IMR-90 (cell line): ENCODE measurements around the gene CDK2AP2. TPM values are rescaled to one million over a fixed set of nuclear protein-coding genes. Genes with fewer than 3 reads are reported as not detected.

Experiments used
- ATAC-seq: fragments of 200-7000 bp; cut with Tn5 transposase; 2 replicates; pipeline ENCODE4 v1.9.1; 2020; ENCODE audit warnings: low read depth, mild to moderate bottlenecking, moderate library complexity
- BruUV-seq: library from RNA; stranded (reverse); fragments of 400-500 nt; replicated peaks from 2 replicates; lab custom pipeline; 2021; lab: Mats Ljungman, UMichigan
- CTCF ChIA-PET: fragments of 300-600 bp; formaldehyde crosslinking; extraction: SDS; loops from one replicate; lab custom pipeline; 2021; ENCODE audit warnings: antibody characterized with exemption; lab: Yijun Ruan, JAX
- POLR2A ChIA-PET: fragments of 300-600 bp; sonication (Branson Sonifier 250); formaldehyde crosslinking; loops from one replicate; lab custom pipeline; 2022; ENCODE audit warnings: antibody characterized with exemption; ENCODE audit not compliant: unreplicated experiment; lab: Charles Lee
- DNase-seq: peaks from one replicate; pipeline ENCODE4 v3.0.0; 2013
- H2AFZ ChIP-seq: replicated peaks from 2 replicates; pipeline ENCODE3; 2013; ENCODE audit warnings: low read length, mild to moderate bottlenecking; ENCODE audit not compliant: poor library complexity
- H2AK5ac ChIP-seq: 2 replicates; pipeline ENCODE4 v1.6.1; 2013; ENCODE audit warnings: low read depth, low read length, inconsistent platforms
- H2AK9ac ChIP-seq: replicated peaks from 2 replicates; pipeline ENCODE3; 2013; ENCODE audit warnings: mild to moderate bottlenecking, low read depth, low read length, moderate library complexity; ENCODE audit not compliant: poor library complexity
- H2BK120ac ChIP-seq: 2 replicates; pipeline ENCODE4 v1.6.1; 2013; ENCODE audit warnings: low read depth, low read length, inconsistent platforms
- H2BK15ac ChIP-seq: 3 replicates; pipeline ENCODE4 v1.6.1; 2013; ENCODE audit warnings: low read depth, low read length, inconsistent platforms
- H2BK20ac ChIP-seq: 2 replicates; pipeline ENCODE4 v1.6.1; 2013; ENCODE audit warnings: low read depth, mild to moderate bottlenecking, inconsistent platforms, low read length, moderate library complexity
- H2BK5ac ChIP-seq: 2 replicates; pipeline ENCODE4 v1.6.1; 2013; ENCODE audit warnings: mild to moderate bottlenecking, low read depth, low read length, inconsistent platforms; ENCODE audit not compliant: poor library complexity, severe bottlenecking
- H3K14ac ChIP-seq: replicated peaks from 2 replicates; pipeline ENCODE4 v1.6.1; 2013; ENCODE audit warnings: low read depth, low read length, inconsistent platforms
- H3K18ac ChIP-seq: 2 replicates; pipeline ENCODE4 v1.6.1; 2013; ENCODE audit warnings: low read depth, low read length, control low read depth
- H3K23ac ChIP-seq: 2 replicates; pipeline ENCODE4 v1.6.1; 2013; ENCODE audit warnings: low read depth, low read length, inconsistent platforms
- H3K27ac ChIP-seq: 2 replicates; pipeline ENCODE4 v1.5.1; 2013; ENCODE audit warnings: mild to moderate bottlenecking, control low read depth, low read length; ENCODE audit not compliant: insufficient read depth
- H3K27me3 ChIP-seq: 2 replicates; pipeline ENCODE4 v1.6.1; 2013; ENCODE audit warnings: low read length; ENCODE audit not compliant: control insufficient read depth, insufficient read depth
- H3K36me3 ChIP-seq: 2 replicates; pipeline ENCODE4 v1.6.1; 2013; ENCODE audit warnings: low read length, mixed read lengths; ENCODE audit not compliant: control insufficient read depth, insufficient read depth
- H3K4ac ChIP-seq: 2 replicates; pipeline ENCODE4 v1.6.1; 2013; ENCODE audit warnings: low read depth, low read length, inconsistent platforms
- H3K4me1 ChIP-seq: 2 replicates; pipeline ENCODE4 v1.6.1; 2013; ENCODE audit warnings: low read length, mixed read lengths; ENCODE audit not compliant: control insufficient read depth, insufficient read depth
- H3K4me2 ChIP-seq: 2 replicates; pipeline ENCODE4 v1.6.1; 2013; ENCODE audit warnings: low read depth, mild to moderate bottlenecking, control low read depth, low read length, moderate library complexity
- H3K4me3 ChIP-seq: 2 replicates; pipeline ENCODE4 v1.5.1; 2013; ENCODE audit warnings: low read depth, mild to moderate bottlenecking, control low read depth, low read length, moderate library complexity; ENCODE audit not compliant: insufficient read depth
- H3K56ac ChIP-seq: 2 replicates; pipeline ENCODE4 v1.6.1; 2013; ENCODE audit warnings: low read length, inconsistent platforms; ENCODE audit not compliant: insufficient read depth; ENCODE audit errors: extremely low read depth
- H3K79me1 ChIP-seq, 2 experiments: 2 replicates each; pipeline ENCODE4 v1.6.1; 2013; ENCODE audit warnings: low read length in 2 of 2, inconsistent platforms in 1 of 2, low read depth in 1 of 2
- H3K9ac ChIP-seq: 2 replicates; pipeline ENCODE4 v1.6.1; 2013; ENCODE audit warnings: low read depth, low read length, control low read depth
- H3K9me1 ChIP-seq: 2 replicates; pipeline ENCODE4 v1.6.1; 2013; ENCODE audit warnings: low read length, inconsistent platforms; ENCODE audit not compliant: insufficient read depth
- H3K9me3 ChIP-seq: 2 replicates; pipeline ENCODE4 v1.6.1; 2013; ENCODE audit warnings: low read length; ENCODE audit not compliant: control insufficient read depth, insufficient read depth
- H4K20me1 ChIP-seq: 2 replicates; pipeline ENCODE4 v1.6.1; 2013; ENCODE audit warnings: low read length, inconsistent platforms; ENCODE audit not compliant: insufficient read depth
- H4K5ac ChIP-seq: 2 replicates; pipeline ENCODE4 v1.6.1; 2013; ENCODE audit warnings: mild to moderate bottlenecking, low read depth, low read length, control low read depth
- H4K8ac ChIP-seq, 2 experiments: 2 replicates each; pipeline ENCODE4 v1.6.1; 2013; ENCODE audit warnings: low read depth in 2 of 2, low read length in 2 of 2, control low read depth in 1 of 2, inconsistent platforms in 1 of 2
- H4K91ac ChIP-seq: 2 replicates; pipeline ENCODE4 v1.6.1; 2013; ENCODE audit warnings: low read depth, low read length, inconsistent platforms; ENCODE audit not compliant: insufficient read depth
- BHLHE40 ChIP-seq: fragments of 150-350 bp; IDR thresholded peaks from 2 replicates; pipeline ENCODE4 v1.6.1; 2016; ENCODE audit warnings: mild to moderate bottlenecking, low read depth, low read length
- MAFK ChIP-seq: IDR thresholded peaks from 2 replicates; pipeline ENCODE4 v1.6.1; 2012; ENCODE audit warnings: low read depth, low read length, improper control_type of control experiment
- NFE2L2 ChIP-seq: fragments of 150-350 bp; IDR thresholded peaks from 2 replicates; pipeline ENCODE4 v1.6.1; 2016; ENCODE audit warnings: low read depth, mild to moderate bottlenecking, low read length
- POLR2A ChIP-seq: IDR thresholded peaks from 2 replicates; pipeline ENCODE4 v1.6.1; 2012; ENCODE audit warnings: mild to moderate bottlenecking, low read depth, low read length
- RAD21 ChIP-seq: IDR thresholded peaks from 2 replicates; pipeline ENCODE4 v1.6.1; 2012; ENCODE audit warnings: low read length, improper control_type of control experiment
- RFX5 ChIP-seq: IDR thresholded peaks from 2 replicates; pipeline ENCODE4 v1.8.0; 2012; ENCODE audit warnings: low read depth, mild to moderate bottlenecking, low read length, moderate library complexity
- WGBS, 2 experiments: methylation state at CpG; one replicate each; pipeline versions ENCODE4 v1.1.5 to v1.1.7; 2013; ENCODE audit warnings: missing lambda C conversion rate in 2 of 2; ENCODE audit not compliant: insufficient read length in 1 of 2; ENCODE audit errors: extremely low coverage in 2 of 2; 5-methylcytosine and 5-hydroxymethylcytosine counted together
- dilution Hi-C: fragments of 300-500 bp; cut with HindIII; formaldehyde crosslinking; loops from one replicate; pipeline ENCODE4 v1.14.3; 2018; ENCODE audit warnings: low sequenced_read_pairs; ENCODE audit not compliant: unreplicated experiment
- in situ Hi-C: fragments of 300-500 bp; cut with MboI; formaldehyde crosslinking; loops from 3 replicates; pipeline ENCODE4 v1.14.3; 2019; ENCODE audit warnings: low sequenced_read_pairs, inconsistent platforms, mixed read lengths
- intact Hi-C: fragments of 100-400 bp; cut with micrococcal nuclease; formaldehyde crosslinking; loops from 2 replicates; pipeline ENCODE4 v1.10.0; 2022
- polyA plus RNA-seq, 3 experiments: library from polyadenylated mRNA; depleted of rRNA; stranded (reverse); fragments of >200 nt; gene quantifications; 2 replicates each; pipeline ENCODE4 v1.2.3, GENCODE V29; 2012; ENCODE audit warnings: low replicate concordance in 1 of 3
- total RNA-seq: library from RNA; depleted of rRNA; stranded (reverse); fragments of >200 nt; gene quantifications from 2 replicates; pipeline ENCODE4 v1.2.3, GENCODE V29; 2012
- TF ChIP-seq, protein P1 (sequence below): fragments of 150-350 bp; IDR thresholded peaks from 2 replicates; pipeline ENCODE4 v1.6.1; 2016; ENCODE audit warnings: low read depth, mild to moderate bottlenecking, low read length, moderate library complexity, borderline replicate concordance

CDK2AP2 gene
- total and polyA plus RNA-seq, 2 of the 4 experiments (the other 2 are of a cell fraction): 8.1 to 44.7 TPM

DNA sequence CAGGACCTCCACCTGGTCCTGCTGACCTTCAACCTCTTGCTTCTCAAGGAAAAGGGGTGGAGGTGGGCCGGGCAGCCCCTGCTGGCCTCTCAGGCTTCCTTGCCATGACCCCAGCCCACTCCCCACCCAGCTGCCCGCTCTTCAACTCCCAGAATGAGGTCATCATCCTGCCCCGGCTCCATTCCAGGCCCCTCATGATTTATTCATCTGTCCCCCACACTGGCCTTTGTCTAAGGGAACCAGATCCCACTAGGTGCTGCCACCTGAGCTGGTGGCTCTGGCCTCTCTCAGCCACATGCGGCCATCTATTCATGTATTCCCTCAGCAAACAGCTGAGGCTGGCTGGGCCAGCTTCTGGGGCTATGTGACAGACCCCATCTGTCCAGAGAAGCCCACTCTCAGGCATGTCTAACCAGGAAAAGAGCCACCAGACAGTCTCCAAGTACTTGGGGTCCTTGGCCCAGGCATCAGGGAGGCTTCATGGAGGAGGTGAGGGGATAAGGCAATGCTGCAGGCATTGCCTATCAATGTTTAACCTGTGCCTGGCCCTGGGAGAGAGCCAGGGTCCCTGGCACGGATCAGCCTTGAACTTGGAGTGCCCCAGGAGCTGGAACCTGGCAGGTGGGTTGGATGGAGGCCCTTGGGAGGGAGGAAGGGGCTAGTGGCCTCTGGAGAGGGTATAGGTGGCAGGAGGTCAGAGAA lies 17.5 kb upstream of the CDK2AP2 start:
- in situ Hi-C loops (no loop called here), intact Hi-C loops (no loop called here), dilution Hi-C loops (no loop called here)
- Histone ChIP-seq H2AK9ac (no peak overlapping the region), H3K23ac (no peak overlapping the region), H2BK20ac (no peak overlapping the region), H3K9ac (no peak overlapping the region), H3K9me1 (no peaks in the 10 kb centered on the region), H3K27ac (no peak overlapping the region), H3K9me3 (no peaks in the 10 kb centered on the region), H2AFZ (no peak overlapping the region), H2AK5ac (no peak overlapping the region), H4K5ac (no peak overlapping the region), H3K4ac (no peak overlapping the region), H4K20me1 (no peaks in the 10 kb centered on the region), H3K36me3 (no peaks in the 10 kb centered on the region), H2BK15ac (no peak overlapping the region), H4K91ac (no peak overlapping the region), H3K79me1 (no peaks in the 10 kb centered on the region), H3K4me3 (no peak overlapping the region), H3K27me3 (peaks cover 16% of the 10 kb centered on the region), H2BK120ac (no peak overlapping the region), H3K4me1 (no peaks in the 10 kb centered on the region), H3K18ac (no peak overlapping the region), H4K8ac (no peak overlapping the region), H2BK5ac (no peak overlapping the region), H3K4me2 (no peak overlapping the region), H3K14ac (no peak overlapping the region; the same call in 1 of the 2 replicates), H3K56ac (no peak overlapping the region)
- TF ChIP-seq RAD21 (no peak), RFX5 (no peak), POLR2A (no peak), MAFK (no peak), BHLHE40 (no peak), NFE2L2 (no peak)
- TF ChIP-seq, protein P1, sequence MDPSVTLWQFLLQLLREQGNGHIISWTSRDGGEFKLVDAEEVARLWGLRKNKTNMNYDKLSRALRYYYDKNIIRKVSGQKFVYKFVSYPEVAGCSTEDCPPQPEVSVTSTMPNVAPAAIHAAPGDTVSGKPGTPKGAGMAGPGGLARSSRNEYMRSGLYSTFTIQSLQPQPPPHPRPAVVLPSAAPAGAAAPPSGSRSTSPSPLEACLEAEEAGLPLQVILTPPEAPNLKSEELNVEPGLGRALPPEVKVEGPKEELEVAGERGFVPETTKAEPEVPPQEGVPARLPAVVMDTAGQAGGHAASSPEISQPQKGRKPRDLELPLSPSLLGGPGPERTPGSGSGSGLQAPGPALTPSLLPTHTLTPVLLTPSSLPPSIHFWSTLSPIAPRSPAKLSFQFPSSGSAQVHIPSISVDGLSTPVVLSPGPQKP: no peak
- no TSS peak for BruUV-seq
- ChIA-PET POLR2A (no interaction called here), CTCF (no interaction called here)
- 20% methylated on average over 3 of the region's 5 CpGs; no CpG with 5 or more reads in 1 of the 2 experiments for WGBS, 2 experiments
- DNase-seq (no peak), ATAC-seq (no peak)
